ENCODE data around the gene TMEM191C. TPM values are rescaled to one million over a fixed set of nuclear protein-coding genes. Genes with fewer than 3 reads are reported as not detected.
"Not testable (repeated sequence)": the region's sequence is repeated elsewhere in the genome, so short reads cannot be mapped to it uniquely, and the experiment has no call there.

Gene TMEM191C
- total RNA-seq, 1 donor from 2014 or later, result not detected

DNA sequence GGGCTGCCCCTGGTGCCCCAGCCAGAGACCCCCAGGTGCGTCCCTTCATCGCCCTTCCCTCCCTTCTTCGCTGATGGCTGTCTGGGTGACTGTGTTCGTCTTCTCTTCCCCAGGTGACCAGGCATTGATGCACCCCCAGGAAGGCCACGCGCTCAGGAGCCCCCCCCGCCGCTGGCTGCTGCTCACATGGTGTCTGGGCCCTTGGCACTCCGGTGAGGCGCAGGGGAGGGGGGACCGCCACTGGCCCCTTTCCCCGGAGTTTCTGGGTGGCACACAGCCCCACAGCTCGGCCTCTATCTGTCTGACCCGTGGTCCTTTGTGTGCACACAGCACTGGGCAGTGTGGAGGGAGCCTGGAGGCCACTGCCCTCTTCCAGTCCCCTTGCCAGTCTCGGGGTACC lies 24.5 kb upstream of the TMEM191C start:
- H3K4me1 ChIP-seq; H3K27me3 ChIP-seq; H3K9me3 ChIP-seq; intact Hi-C loops (cut with DNase I); H3K4me3 ChIP-seq; H3K27ac ChIP-seq: not testable (repeated sequence)
- H3K36me3 ChIP-seq, result peaks cover 35 to 46% of the 10 kb centered on the region in 2 donors
- DNase-seq (ENCODE audit: low spot score in 2 of 2), result peak in 1 of 2 donors; percentile 55

DNA sequence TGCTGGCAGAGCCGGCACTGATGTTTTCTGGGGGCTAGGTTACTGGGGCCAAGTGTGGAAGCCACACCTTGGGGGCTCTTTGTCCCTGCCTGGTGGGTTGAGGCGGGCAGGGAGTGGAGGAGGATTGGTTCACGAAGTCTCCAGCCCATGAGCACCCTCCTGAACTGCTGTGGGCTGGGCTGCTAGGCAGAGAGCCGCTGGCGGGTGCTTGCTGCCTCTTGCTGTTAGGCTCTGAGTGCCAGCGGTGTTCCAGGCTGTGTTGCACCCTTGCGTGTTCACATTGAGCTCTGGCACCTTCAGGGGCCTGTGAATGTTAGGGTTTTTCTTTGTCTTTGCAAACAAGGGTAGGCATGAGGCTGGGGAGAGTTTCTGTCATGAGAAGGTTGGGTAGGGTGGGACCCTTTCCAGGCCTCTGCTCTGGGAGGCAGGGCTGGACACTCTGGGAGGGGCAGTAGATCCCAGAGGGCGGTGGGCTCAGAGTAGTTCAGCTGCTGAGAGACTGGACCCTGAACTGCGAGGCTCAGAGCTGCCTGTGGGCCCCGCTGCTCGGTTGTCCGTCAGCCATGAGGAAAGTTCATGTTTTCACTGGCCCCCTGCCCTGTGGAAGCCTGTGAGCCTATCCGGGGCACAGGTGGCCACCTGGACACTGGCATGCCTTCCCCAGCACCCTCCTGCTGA lies 24.0 kb upstream of the TMEM191C start:
- intact Hi-C loops (cut with DNase I), result no loop called here
- Histone ChIP-seq H3K4me1 (no peaks in the 10 kb centered on the region), H3K4me3 (no peak overlapping the region), H3K27me3 (no peaks in the 10 kb centered on the region), H3K27ac (no peak overlapping the region), H3K9me3 (no peaks in the 10 kb centered on the region), H3K36me3 (peaks cover 35 to 46% of the 10 kb centered on the region in 2 donors)
- TF ChIP-seq CTCF (IDR thresholded peaks at IDR 0.05), result no peak
- DNase-seq (ENCODE audit: low spot score in 2 of 2), result no peak

- Histone ChIP-seq H3K9me3 (no peaks in the 10 kb centered on the region), H3K4me1 (no peaks in the 10 kb centered on the region), H3K27me3 (no peaks in the 10 kb centered on the region), H3K27ac (no peak overlapping the region), H3K36me3 (peaks cover 35 to 46% of the 10 kb centered on the region in 2 donors), H3K4me3 (no peak overlapping the region)
- TF ChIP-seq CTCF (IDR thresholded peaks at IDR 0.05), result no peak
- DNase-seq (ENCODE audit: low spot score in 2 of 2), result peak in 1 of 2 donors; percentile 51
- intact Hi-C loops (cut with DNase I), result no loop called here
Measured at GRCh38 chr22:21443735-21444421, 23.3 kb upstream of the TMEM191C start.

DNA sequence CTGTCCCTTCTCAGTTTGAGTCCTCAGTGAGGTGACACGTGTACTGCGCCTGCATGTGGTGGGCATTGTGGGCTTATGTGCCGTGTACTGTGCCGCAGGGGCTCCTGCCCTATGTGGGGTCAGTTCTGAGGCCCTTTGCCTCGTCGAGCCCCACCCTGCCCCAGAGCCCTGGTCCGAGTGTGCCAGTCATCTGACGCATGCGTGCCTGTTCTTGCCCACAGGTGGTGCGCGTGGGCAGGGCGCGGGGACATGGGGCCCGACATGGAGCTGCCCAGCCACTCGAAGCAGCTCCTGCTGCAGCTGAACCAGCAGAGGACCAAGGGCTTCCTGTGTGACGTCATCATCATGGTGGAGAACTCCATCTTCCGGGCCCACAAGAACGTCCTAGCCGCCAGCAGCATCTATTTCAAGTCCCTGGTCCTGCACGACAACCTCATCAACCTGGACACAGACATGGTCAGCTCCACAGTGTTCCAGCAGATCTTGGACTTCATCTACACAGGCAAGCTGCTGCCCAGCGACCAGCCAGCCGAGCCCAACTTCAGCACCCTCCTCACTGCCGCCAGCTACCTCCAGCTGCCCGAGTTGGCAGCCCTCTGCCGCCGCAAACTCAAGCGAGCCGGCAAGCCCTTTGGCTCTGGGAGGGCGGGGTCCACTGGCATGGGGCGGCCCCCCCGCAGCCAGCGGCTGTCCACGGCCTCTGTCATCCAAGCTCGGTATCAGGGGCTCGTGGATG lies 22.3 kb upstream of the TMEM191C start:
- intact Hi-C loops (cut with DNase I), result no loop called here
- Histone ChIP-seq H3K36me3 (peaks cover 35 to 46% of the 10 kb centered on the region in 2 donors), H3K27ac (no peak overlapping the region), H3K4me3 (no peak overlapping the region), H3K9me3 (no peaks in the 10 kb centered on the region), H3K27me3 (no peaks in the 10 kb centered on the region), H3K4me1 (no peaks in the 10 kb centered on the region)
- TF ChIP-seq CTCF (IDR thresholded peaks at IDR 0.05), result no peak
- peak in 1 of 2 donors; percentile 50 for DNase-seq (ENCODE audit: low spot score in 2 of 2)

DNA sequence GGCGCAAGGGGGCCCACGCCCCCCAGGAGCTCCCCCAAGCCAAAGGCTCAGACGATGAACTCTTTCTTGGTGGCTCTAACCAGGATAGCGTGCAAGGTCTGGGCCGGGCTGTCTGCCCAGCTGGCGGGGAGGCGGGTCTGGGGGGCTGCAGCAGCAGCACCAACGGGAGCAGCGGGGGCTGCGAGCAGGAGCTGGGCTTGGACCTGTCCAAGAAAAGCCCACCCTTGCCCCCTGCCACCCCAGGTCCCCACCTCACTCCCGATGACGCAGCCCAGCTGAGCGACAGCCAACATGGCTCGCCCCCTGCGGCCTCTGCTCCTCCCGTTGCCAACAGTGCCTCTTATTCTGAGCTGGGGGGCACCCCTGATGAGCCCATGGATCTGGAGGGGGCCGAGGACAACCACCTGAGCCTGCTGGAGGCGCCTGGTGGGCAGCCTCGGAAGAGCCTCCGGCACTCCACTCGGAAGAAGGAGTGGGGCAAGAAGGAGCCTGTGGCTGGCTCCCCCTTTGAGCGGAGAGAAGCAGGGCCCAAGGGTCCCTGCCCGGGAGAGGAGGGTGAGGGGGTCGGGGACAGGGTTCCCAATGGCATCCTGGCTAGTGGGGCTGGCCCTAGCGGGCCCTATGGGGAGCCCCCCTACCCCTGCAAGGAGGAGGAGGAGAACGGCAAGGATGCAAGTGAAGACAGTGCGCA lies 21.6 kb upstream of the TMEM191C start:
- no peaks in the 10 kb centered on the region for H3K27me3 ChIP-seq
- peaks cover 35 to 46% of the 10 kb centered on the region in 2 donors for H3K36me3 ChIP-seq
- H3K9me3 ChIP-seq, result no peaks in the 10 kb centered on the region
- TF ChIP-seq CTCF (IDR thresholded peaks at IDR 0.05), result no peak
- peak in 1 of 2 donors; percentile 30 for DNase-seq (ENCODE audit: low spot score in 2 of 2)
- intact Hi-C loops (cut with DNase I), result no loop called here
- H3K4me1 ChIP-seq, result no peaks in the 10 kb centered on the region
- no peak overlapping the region for H3K4me3 ChIP-seq
- H3K27ac ChIP-seq, result no peak overlapping the region
